ENCODE results near the gene UBTD1.

DNA sequence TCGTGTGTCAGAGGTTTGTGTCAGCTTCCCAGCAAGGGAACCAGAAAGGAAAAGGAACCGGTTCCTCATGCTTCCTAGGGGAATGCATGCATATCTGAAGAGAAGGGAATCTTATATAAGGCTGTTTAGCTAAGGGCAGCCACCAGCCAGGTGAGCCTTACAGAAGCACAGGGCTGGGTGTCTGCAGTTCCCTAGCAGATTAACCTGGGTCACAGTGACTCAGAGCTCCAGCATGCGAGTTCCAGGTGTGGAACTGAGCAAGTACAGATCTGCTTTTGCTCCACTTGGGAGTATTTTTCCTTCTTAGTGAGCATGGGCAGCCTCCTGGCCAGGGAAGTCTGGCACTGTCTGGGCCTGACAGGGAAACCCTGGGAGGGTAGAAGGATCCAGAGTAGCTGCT, 72.9 kb downstream of the UBTD1 start:
- TF ChIP-seq POLR2A (IDR thresholded peaks at IDR 0.05; ENCODE audit: extremely low read depth, insufficient read length) (no peak), MYC (IDR thresholded peaks at IDR 0.05; ENCODE audit: low read depth, low read length) (no peak)
- TF ChIP-seq, protein P1, sequence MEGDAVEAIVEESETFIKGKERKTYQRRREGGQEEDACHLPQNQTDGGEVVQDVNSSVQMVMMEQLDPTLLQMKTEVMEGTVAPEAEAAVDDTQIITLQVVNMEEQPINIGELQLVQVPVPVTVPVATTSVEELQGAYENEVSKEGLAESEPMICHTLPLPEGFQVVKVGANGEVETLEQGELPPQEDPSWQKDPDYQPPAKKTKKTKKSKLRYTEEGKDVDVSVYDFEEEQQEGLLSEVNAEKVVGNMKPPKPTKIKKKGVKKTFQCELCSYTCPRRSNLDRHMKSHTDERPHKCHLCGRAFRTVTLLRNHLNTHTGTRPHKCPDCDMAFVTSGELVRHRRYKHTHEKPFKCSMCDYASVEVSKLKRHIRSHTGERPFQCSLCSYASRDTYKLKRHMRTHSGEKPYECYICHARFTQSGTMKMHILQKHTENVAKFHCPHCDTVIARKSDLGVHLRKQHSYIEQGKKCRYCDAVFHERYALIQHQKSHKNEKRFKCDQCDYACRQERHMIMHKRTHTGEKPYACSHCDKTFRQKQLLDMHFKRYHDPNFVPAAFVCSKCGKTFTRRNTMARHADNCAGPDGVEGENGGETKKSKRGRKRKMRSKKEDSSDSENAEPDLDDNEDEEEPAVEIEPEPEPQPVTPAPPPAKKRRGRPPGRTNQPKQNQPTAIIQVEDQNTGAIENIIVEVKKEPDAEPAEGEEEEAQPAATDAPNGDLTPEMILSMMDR (IDR thresholded peaks at IDR 0.05; ENCODE audit: low read depth, low read length), result no peak
- TF ChIP-seq, protein P2, sequence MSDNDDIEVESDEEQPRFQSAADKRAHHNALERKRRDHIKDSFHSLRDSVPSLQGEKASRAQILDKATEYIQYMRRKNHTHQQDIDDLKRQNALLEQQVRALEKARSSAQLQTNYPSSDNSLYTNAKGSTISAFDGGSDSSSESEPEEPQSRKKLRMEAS (IDR thresholded peaks at IDR 0.05; ENCODE audit: low read depth, low read length), result no peak
